HCEC 1CT (cell line): Measurements from ENCODE around the gene B4GALT1.

Experiments used
- DNase-seq: peaks from one replicate; pipeline ENCODE4 v3.0.0-alpha.2; 2017

B4GALT1 gene

GRCh38 chr9:33139421-33140228 is 27.5 kb downstream of the B4GALT1 start:
- DNase-seq, result peak; percentile 86

- DNase-seq, result no peak
Measured at GRCh38 chr9:33138768-33139167, 28.4 kb downstream of the B4GALT1 start.

- no peak for DNase-seq
Measured at GRCh38 chr9:33137781-33138264, 29.3 kb downstream of the B4GALT1 start.

- DNase-seq, result no peak
Measured at GRCh38 chr9:33136721-33137670, 30.1 kb downstream of the B4GALT1 start.

GRCh38 chr9:33135470-33135958 is 31.6 kb downstream of the B4GALT1 start:
- no peak for DNase-seq

GRCh38 chr9:33135031-33135461 is 32.1 kb downstream of the B4GALT1 start:
- no peak for DNase-seq

GRCh38 chr9:33133186-33133585 is 34.0 kb downstream of the B4GALT1 start:
- peak; percentile 29 for DNase-seq

- peak; percentile 91 for DNase-seq
Measured at GRCh38 chr9:33131790-33132772, 35.1 kb downstream of the B4GALT1 start.

- DNase-seq, result no peak
Measured at GRCh38 chr9:33130961-33131789, 36.0 kb downstream of the B4GALT1 start.

GRCh38 chr9:33129886-33130881 is 37.0 kb downstream of the B4GALT1 start:
- DNase-seq, result peak; percentile 72

- DNase-seq, result no peak
Measured at GRCh38 chr9:33129251-33129885, 37.8 kb downstream of the B4GALT1 start.

- no peak for DNase-seq
Measured at GRCh38 chr9:33128570-33128969, 38.6 kb downstream of the B4GALT1 start.

GRCh38 chr9:33127881-33128280 is 39.3 kb downstream of the B4GALT1 start:
- DNase-seq, result no peak

- DNase-seq, result no peak
Measured at GRCh38 chr9:33125871-33126823, 41.0 kb downstream of the B4GALT1 start.

- DNase-seq, result no peak
Measured at GRCh38 chr9:33125461-33125860, 41.7 kb downstream of the B4GALT1 start.

GRCh38 chr9:33124751-33125381 is 42.3 kb downstream of the B4GALT1 start:
- no peak for DNase-seq

- DNase-seq, result no peak
Measured at GRCh38 chr9:33124046-33124445, 43.1 kb downstream of the B4GALT1 start.
